Mucosa of descending colon (tissue), 3 donors: Measurements from ENCODE around the gene CLIP2. TPM values are rescaled to one million over a fixed set of nuclear protein-coding genes. Genes with fewer than 3 reads are reported as not detected.
A peak's percentile ranks its signal among the peaks of the same experiment; 100 is the strongest.
"Not testable (repeated sequence)": the region's sequence is repeated elsewhere in the genome, so short reads cannot be mapped to it uniquely, and the experiment has no call there.

ENCODE experiments used
- ATAC-seq: fragments of 200-7000 bp; cut with Tn5 transposase; one replicate; pipeline ENCODE4 v1.9.1; 2020; ENCODE audit warnings: mild to moderate bottlenecking, moderate library complexity
- DNase-seq, 3 donors: peaks; one replicate each; pipeline ENCODE4 v3.0.0-alpha.2; 2020
- H3K36me3 ChIP-seq: fragments of 200-600 bp; one replicate; pipeline ENCODE4 v1.8.0; 2021; ENCODE audit warnings: low read depth, mild to moderate bottlenecking
- H3K4me1 ChIP-seq: fragments of 200-600 bp; one replicate; pipeline ENCODE4 v1.8.0; 2021; ENCODE audit warnings: low read depth, mild to moderate bottlenecking
- H3K4me3 ChIP-seq: fragments of 200-600 bp; one replicate; pipeline ENCODE4 v1.8.0; 2021; ENCODE audit warnings: mild to moderate bottlenecking
- H3K9me3 ChIP-seq: fragments of 200-600 bp; one replicate; pipeline ENCODE4 v1.8.0; 2021; ENCODE audit warnings: mild to moderate bottlenecking
- CTCF ChIP-seq: fragments of 200-600 bp; IDR thresholded peaks from one replicate; pipeline ENCODE4 v1.8.0; 2022; ENCODE audit warnings: antibody characterized with exemption, mild to moderate bottlenecking
- intact Hi-C, 2 donors: fragments of 100-400 bp; cut with DNase I in 1 of 2; cut with micrococcal nuclease in 1 of 2; formaldehyde crosslinking; loops; one replicate each; pipeline versions ENCODE4 v1.11.0 to v1.11.1; 2022; cut with DNase I, micrococcal nuclease
- total RNA-seq, 3 donors: library from RNA; stranded (reverse); fragmentation: NEBNext Ultra II Directional in 2 of 3; extraction: Animal tissue kit (Norgen Biotek cat#: 25700) in 2 of 3; gene quantifications; one replicate each; pipeline versions ENCODE4 v1.2.1 to v1.2.4, GENCODE V29; 2021 to 2023
- donor health status: DM: no; HTN: no; CAD: no; lungs with moderate emphysema.
- donor health status: DM: no; HTN: no; CAD: no.
- donor health status: DM: no; HTN: yes; CAD: no.

CLIP2 gene
- total RNA-seq, 3 donors from 2014 or later, result 57.6 to 77.7 (median 67.1) TPM

GRCh38 chr7:74429153-74429747, 140.0 kb downstream of the CLIP2 start:
- no peak for ATAC-seq
- intact Hi-C loops, result loop anchor here in 1 of 2 donors (10.0 kb wide), 1 partner anchor 126 kb away; no protein-coding TSS in a partner anchor
- Histone ChIP-seq H3K4me3 (no peak overlapping the region), H3K4me1 (no peaks in the 10 kb centered on the region), H3K9me3 (no peaks in the 10 kb centered on the region), H3K36me3 (no peaks in the 10 kb centered on the region)
- DNase-seq, result no peak
- TF ChIP-seq CTCF, result no peak

DNA sequence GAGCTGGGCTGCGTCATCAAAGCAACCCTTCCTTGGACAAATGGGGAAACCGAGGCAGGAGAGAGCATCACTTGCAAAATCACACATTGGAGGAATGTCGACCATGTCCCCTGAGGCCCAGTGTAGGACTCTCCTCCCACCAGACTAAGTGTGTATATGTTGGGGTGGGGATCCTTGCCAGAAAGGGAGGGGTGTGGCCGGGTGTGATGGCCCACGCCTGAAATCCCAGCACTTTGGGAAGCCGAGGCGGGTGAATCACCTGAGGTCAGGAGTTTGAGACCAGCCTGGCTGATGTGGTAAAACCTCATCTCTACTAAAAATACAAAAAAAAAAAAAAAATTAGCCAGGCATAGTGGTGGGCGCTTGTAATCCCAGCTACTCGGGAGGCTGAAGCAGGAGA, 141.2 kb downstream of the CLIP2 start:
- H3K36me3 ChIP-seq, H3K4me1 ChIP-seq, H3K9me3 ChIP-seq, H3K4me3 ChIP-seq, ATAC-seq, intact Hi-C loops, DNase-seq: not testable (repeated sequence)

DNA sequence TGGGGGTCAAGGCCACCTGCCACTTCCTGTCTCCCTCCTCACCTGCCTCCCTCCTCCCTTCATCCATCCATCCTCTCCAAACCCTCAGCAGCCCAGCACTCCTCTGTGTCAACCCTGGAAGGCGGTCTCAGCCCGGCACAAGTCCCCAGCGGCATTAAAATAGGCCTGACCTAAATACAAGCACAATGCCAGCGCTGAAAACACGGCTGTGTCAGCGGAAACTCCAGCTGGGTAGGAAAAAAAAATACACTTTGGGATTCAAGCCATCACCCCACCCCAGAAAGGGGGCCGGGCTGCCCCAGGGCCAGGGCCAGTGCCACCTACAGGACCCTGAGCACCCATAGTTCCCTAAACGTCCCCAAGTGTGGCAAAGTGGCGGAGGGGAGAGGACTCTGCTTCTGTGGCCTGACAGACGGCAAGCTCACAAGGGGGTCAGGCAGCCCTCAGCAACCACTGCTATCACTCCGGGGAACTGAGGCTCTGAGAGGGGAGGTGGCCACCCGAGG, 141.8 kb downstream of the CLIP2 start:
- Histone ChIP-seq H3K4me1 (no peaks in the 10 kb centered on the region), H3K9me3 (no peaks in the 10 kb centered on the region), H3K4me3 (no peak overlapping the region), H3K36me3 (no peaks in the 10 kb centered on the region)
- DNase-seq (no peak), ATAC-seq (no peak)
- intact Hi-C loops, result no loop called here
- TF ChIP-seq CTCF, result no peak

DNA sequence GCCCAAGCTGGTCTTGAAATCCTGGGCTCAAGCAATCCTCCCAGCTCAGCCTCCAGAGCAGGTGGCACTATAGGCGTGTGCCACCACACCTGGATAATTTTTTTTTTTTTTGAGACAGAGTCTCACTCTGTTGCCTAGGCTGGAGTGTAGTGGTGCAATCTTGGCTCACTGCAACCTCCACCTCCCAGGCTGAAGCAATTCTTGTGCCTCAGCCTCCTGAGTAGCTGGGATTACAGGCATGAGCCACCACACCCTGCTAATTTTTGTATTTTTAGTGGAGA, 148.0 kb downstream of the CLIP2 start:
- peak in 1 of 3 donors; percentile 9 for DNase-seq
- H3K4me3 ChIP-seq, H3K9me3 ChIP-seq, H3K4me1 ChIP-seq, intact Hi-C loops, H3K36me3 ChIP-seq: not testable (repeated sequence)
- peak; percentile 54 for ATAC-seq

DNA sequence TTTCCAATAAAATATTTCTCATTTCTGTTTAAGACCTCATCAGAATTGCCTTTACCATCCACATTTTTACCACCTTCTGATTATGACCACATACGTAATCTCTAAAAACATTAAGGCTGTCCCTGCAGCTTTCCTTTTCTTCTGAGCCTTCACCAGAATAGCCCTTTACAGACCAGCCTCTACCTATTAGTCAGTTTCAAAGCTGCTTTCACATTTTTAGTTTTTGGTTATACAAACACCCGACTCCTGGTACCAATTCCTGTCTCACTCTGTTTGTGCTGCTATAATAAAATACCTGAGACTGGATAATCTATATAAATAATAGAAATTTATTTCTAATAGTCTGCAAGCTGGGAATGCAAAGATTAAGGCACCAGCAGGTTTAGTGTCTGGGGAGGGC, 149.1 kb downstream of the CLIP2 start:
- no peak overlapping the region for H3K4me3 ChIP-seq
- no peak for ATAC-seq
- no peaks in the 10 kb centered on the region for H3K4me1 ChIP-seq
- DNase-seq, result no peak
- no peaks in the 10 kb centered on the region for H3K36me3 ChIP-seq
- no peaks in the 10 kb centered on the region for H3K9me3 ChIP-seq
- intact Hi-C loops, result no loop called here
- TF ChIP-seq CTCF, result no peak

DNA sequence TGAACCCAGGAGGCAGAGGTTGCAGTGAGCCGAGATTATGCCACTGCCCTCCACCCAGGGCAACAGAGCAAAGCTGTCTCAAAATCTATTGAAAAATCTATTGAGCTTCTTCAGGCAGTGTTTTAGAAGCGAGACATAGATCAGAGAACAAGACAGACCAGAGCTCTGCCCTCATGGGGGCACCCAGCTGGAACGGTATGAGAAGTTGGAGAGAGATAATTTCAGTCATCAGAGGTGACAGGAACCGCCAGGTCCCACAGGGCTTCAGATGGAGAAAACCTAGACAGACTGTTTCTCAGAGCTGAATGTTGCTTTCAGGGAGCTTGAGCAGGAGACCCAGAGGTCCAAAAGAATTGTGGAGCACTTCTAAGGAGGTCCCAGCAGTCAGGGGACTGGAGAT, 150.3 kb downstream of the CLIP2 start:
- H3K4me3 ChIP-seq, result no peak overlapping the region
- intact Hi-C loops, result no loop called here
- no peaks in the 10 kb centered on the region for H3K9me3 ChIP-seq
- H3K4me1 ChIP-seq, result no peaks in the 10 kb centered on the region
- ATAC-seq, result no peak
- TF ChIP-seq CTCF, result no peak
- H3K36me3 ChIP-seq, result no peaks in the 10 kb centered on the region
- DNase-seq, result no peak

- intact Hi-C loops, result loop anchor here in 1 of 2 donors (10.0 kb wide), 1 partner anchor 95 kb away; no protein-coding TSS in a partner anchor
Observed at GRCh38 chr7:74440143-74440542, 150.9 kb downstream of the CLIP2 start.

More at GRCh38 chr7:74440143-74440542, 150.9 kb downstream of the CLIP2 start:
- H3K9me3 ChIP-seq, H3K4me1 ChIP-seq, H3K36me3 ChIP-seq, DNase-seq, ATAC-seq, H3K4me3 ChIP-seq: not testable (repeated sequence)
